EH (cell line): Measurements from ENCODE around the gene PTPRN2.

Source experiments
- DNase-seq: peaks from one replicate; pipeline ENCODE4 v3.0.0-alpha.2; 2015; ENCODE audit warnings: low read depth

Gene PTPRN2

GRCh38 chr7:158252837-158253669, 334.6 kb downstream of the PTPRN2 start:
- no peak for DNase-seq

- no peak for DNase-seq
Measured at GRCh38 chr7:158252081-158252836, 335.4 kb downstream of the PTPRN2 start.

- no peak for DNase-seq
Measured at GRCh38 chr7:158251061-158251965, 336.3 kb downstream of the PTPRN2 start.

GRCh38 chr7:158249692-158250091, 337.9 kb downstream of the PTPRN2 start:
- no peak for DNase-seq

- DNase-seq: no peak
Measured at GRCh38 chr7:158248816-158249215, 338.8 kb downstream of the PTPRN2 start.

- no peak for DNase-seq
Measured at GRCh38 chr7:158247758-158248487, 339.7 kb downstream of the PTPRN2 start.

- DNase-seq: no peak
Measured at GRCh38 chr7:158246960-158247673, 340.5 kb downstream of the PTPRN2 start.

- no peak for DNase-seq
Measured at GRCh38 chr7:158246272-158246959, 341.2 kb downstream of the PTPRN2 start.

- no peak for DNase-seq
Measured at GRCh38 chr7:158245724-158246041, 341.9 kb downstream of the PTPRN2 start.

- DNase-seq: no peak
Measured at GRCh38 chr7:158244873-158245723, 342.5 kb downstream of the PTPRN2 start.

- no peak for DNase-seq
Measured at GRCh38 chr7:158244430-158244829, 343.2 kb downstream of the PTPRN2 start.

- no peak for DNase-seq
Measured at GRCh38 chr7:158241919-158242318, 345.7 kb downstream of the PTPRN2 start.

- DNase-seq: no peak
Measured at GRCh38 chr7:158240801-158241200, 346.8 kb downstream of the PTPRN2 start.

- DNase-seq: no peak
Measured at GRCh38 chr7:158239290-158239981, 348.2 kb downstream of the PTPRN2 start.

GRCh38 chr7:158238616-158239289, 348.9 kb downstream of the PTPRN2 start:
- no peak for DNase-seq

- no peak for DNase-seq
Measured at GRCh38 chr7:158237672-158238335, 349.8 kb downstream of the PTPRN2 start.

GRCh38 chr7:158236400-158236799, 351.2 kb downstream of the PTPRN2 start:
- no peak for DNase-seq

- DNase-seq: no peak
Measured at GRCh38 chr7:158235862-158236261, 351.8 kb downstream of the PTPRN2 start.
